ENCODE data around the gene ATP7B.
"Not testable (repeated sequence)": the region's sequence is repeated elsewhere in the genome, so short reads cannot be mapped to it uniquely, and the experiment has no call there.

Gene ATP7B

GRCh38 chr13:52010890-52011631, at the start of gene ATP7B:
Gene ATP7B, minus strand, starts transcription at chr13:52011450. Its CDS starts 113 bp downstream, at chr13:52011337.
- peak; percentile 15 for DNase-seq

GRCh38 chr13:52053460-52053859, 42.2 kb upstream of the ATP7B start:
- DNase-seq, result no peak

- DNase-seq, result no peak
Observed at GRCh38 chr13:52051400-52051799, 40.1 kb upstream of the ATP7B start.

- DNase-seq, result no peak
Observed at GRCh38 chr13:52048516-52048915, 37.3 kb upstream of the ATP7B start.

GRCh38 chr13:52047463-52047862, 36.2 kb upstream of the ATP7B start:
- no peak for DNase-seq

GRCh38 chr13:52043675-52044074, 32.4 kb upstream of the ATP7B start:
- no peak for DNase-seq

- DNase-seq, result no peak
Observed at GRCh38 chr13:52036037-52036436, 24.8 kb upstream of the ATP7B start.

- no peak for DNase-seq
Observed at GRCh38 chr13:52034616-52035226, 23.5 kb upstream of the ATP7B start.

GRCh38 chr13:52033039-52033438, 21.8 kb upstream of the ATP7B start:
- no peak for DNase-seq

- not testable (repeated sequence) for DNase-seq
Observed at GRCh38 chr13:52030401-52030800, 19.2 kb upstream of the ATP7B start.

GRCh38 chr13:52029569-52029968, 18.3 kb upstream of the ATP7B start:
- no peak for DNase-seq

- no peak for DNase-seq
Observed at GRCh38 chr13:52027832-52028231, 16.6 kb upstream of the ATP7B start.

- DNase-seq, result no peak
Observed at GRCh38 chr13:52026246-52026626, 15.0 kb upstream of the ATP7B start.

- DNase-seq, result no peak
Observed at GRCh38 chr13:52025475-52026245, 14.4 kb upstream of the ATP7B start.

GRCh38 chr13:52024481-52024880, 13.2 kb upstream of the ATP7B start, which contains the start of gene UTP14C:
Gene UTP14C, plus strand, starts transcription at chr13:52024691. Its CDS starts 4,114 bp downstream, at chr13:52028805.
- no peak for DNase-seq

GRCh38 chr13:52022356-52022755, 11.1 kb upstream of the ATP7B start:
- DNase-seq, result no peak

- DNase-seq, result no peak
Observed at GRCh38 chr13:52020191-52020590, 8.9 kb upstream of the ATP7B start.

GRCh38 chr13:52016296-52016695, 5.0 kb upstream of the ATP7B start:
- no peak for DNase-seq

- DNase-seq, result no peak
Observed at GRCh38 chr13:52012512-52012836, 1.2 kb upstream of the ATP7B start.

GRCh38 chr13:52011632-52012511, 622 bp upstream of the ATP7B start, which contains the start of gene ALG11:
Gene ALG11, plus strand, starts transcription at chr13:52012398. Its CDS starts 21 bp downstream, at chr13:52012419.
- DNase-seq, result peak; percentile 98

- DNase-seq, result no peak
Observed at GRCh38 chr13:52009946-52010345, 1.3 kb downstream of the ATP7B start.

GRCh38 chr13:52006523-52007245, 4.6 kb downstream of the ATP7B start:
- no peak for DNase-seq
